ENCODE measurements around the gene AMPH. TPM values are rescaled to one million over a fixed set of nuclear protein-coding genes. Genes with fewer than 3 reads are reported as not detected.

AMPH gene
- total RNA-seq, 6 donors from 2014 or later = 0.61 to 25.1 (median 2.5) TPM

DNA sequence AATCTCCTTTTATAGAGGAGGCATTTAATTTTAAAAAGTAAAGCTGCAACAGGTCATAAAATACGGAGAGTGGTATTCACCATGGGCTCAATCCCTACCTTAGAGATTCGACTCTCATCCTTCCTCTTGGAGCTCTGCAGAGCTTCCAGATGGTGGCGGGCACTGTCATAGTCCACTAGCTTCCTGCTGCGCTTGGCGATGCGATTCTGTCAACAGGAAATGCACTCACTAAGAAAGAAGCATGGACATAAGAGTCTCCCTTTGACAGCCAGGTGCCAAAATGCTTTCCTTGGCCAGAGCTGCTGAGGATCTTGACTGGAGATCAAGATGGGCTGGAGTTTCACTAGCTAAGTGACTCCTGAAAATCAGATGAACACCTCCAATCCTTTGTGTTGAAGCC is 154.4 kb downstream of the AMPH start:
- Histone ChIP-seq H3K4me3 (no peak overlapping the region), H3K27ac (no peak overlapping the region), H3K27me3 (no peaks in the 10 kb centered on the region), H3K36me3 (no peaks in the 10 kb centered on the region), H3K9me3 (no peaks in the 10 kb centered on the region), H3K4me1 (no peaks in the 10 kb centered on the region)
- no peak for ATAC-seq (ENCODE audit: low FRiP score in 2 of 2)
- DNase-seq = no peak
- WGBS, 2 donors = 79 to 88% methylated on average over 6 of the region's 6 CpGs
- TF ChIP-seq, protein P1, sequence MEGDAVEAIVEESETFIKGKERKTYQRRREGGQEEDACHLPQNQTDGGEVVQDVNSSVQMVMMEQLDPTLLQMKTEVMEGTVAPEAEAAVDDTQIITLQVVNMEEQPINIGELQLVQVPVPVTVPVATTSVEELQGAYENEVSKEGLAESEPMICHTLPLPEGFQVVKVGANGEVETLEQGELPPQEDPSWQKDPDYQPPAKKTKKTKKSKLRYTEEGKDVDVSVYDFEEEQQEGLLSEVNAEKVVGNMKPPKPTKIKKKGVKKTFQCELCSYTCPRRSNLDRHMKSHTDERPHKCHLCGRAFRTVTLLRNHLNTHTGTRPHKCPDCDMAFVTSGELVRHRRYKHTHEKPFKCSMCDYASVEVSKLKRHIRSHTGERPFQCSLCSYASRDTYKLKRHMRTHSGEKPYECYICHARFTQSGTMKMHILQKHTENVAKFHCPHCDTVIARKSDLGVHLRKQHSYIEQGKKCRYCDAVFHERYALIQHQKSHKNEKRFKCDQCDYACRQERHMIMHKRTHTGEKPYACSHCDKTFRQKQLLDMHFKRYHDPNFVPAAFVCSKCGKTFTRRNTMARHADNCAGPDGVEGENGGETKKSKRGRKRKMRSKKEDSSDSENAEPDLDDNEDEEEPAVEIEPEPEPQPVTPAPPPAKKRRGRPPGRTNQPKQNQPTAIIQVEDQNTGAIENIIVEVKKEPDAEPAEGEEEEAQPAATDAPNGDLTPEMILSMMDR (IDR thresholded peaks at IDR 0.05) = no peak
- TF ChIP-seq POLR2A (IDR thresholded peaks at IDR 0.05) (no peak), POLR2AphosphoS5 (IDR thresholded peaks at IDR 0.05) (no peak), EP300 (IDR thresholded peaks at IDR 0.05) (no peak)

GRCh38 chr7:38465956-38466355 is 165.2 kb downstream of the AMPH start:
- Histone ChIP-seq H3K27me3 (no peaks in the 10 kb centered on the region), H3K27ac (no peak overlapping the region), H3K4me3 (no peak overlapping the region), H3K4me1 (no peaks in the 10 kb centered on the region), H3K36me3 (no peaks in the 10 kb centered on the region), H3K9me3 (no peaks in the 10 kb centered on the region)
- ATAC-seq (ENCODE audit: low FRiP score in 2 of 2) (no peak), DNase-seq (no peak)
- 80 to 87% methylated on average over 6 of the region's 6 CpGs for WGBS, 2 donors
- TF ChIP-seq EP300 (IDR thresholded peaks at IDR 0.05) (no peak), POLR2A (IDR thresholded peaks at IDR 0.05) (no peak), POLR2AphosphoS5 (IDR thresholded peaks at IDR 0.05) (no peak)
- TF ChIP-seq, protein P1 (IDR thresholded peaks at IDR 0.05) = no peak

- H3K27me3 ChIP-seq = no peaks in the 10 kb centered on the region
- H3K36me3 ChIP-seq = no peaks in the 10 kb centered on the region
- H3K4me3 ChIP-seq = no peak overlapping the region
- no peaks in the 10 kb centered on the region for H3K4me1 ChIP-seq
- TF ChIP-seq EP300 (IDR thresholded peaks at IDR 0.05) (no peak), POLR2AphosphoS5 (IDR thresholded peaks at IDR 0.05) (no peak), POLR2A (IDR thresholded peaks at IDR 0.05) (no peak)
- TF ChIP-seq, protein P1 (IDR thresholded peaks at IDR 0.05) = no peak
- H3K27ac ChIP-seq = no peak overlapping the region
- no peak for ATAC-seq (ENCODE audit: low FRiP score in 2 of 2)
- no peak for DNase-seq
- H3K9me3 ChIP-seq = no peaks in the 10 kb centered on the region
- 48 to 63% methylated on average over 8 of the region's 8 CpGs for WGBS, 2 donors
These were observed 167.6 kb downstream of the AMPH start for GRCh38 chr7:38463277-38464225.

DNA sequence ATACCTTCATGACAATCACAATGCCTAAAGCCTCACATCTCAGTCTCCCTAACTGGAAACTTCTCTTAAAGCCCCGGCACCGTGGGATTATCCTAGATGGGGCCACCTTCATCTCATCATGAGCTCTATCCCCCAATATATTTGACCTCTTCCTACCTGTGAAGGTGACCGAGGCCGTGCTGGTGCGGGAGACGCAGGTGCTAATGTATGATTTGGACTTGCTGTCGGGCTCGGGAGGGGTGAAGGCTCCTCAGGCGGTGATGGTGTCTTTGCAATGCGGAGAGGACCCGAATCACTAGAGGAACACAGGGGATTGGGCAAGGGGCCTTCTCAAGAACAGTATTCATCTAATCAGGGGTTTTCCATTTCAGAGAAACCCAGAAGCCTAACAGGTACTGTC is 168.4 kb downstream of the AMPH start:
- TF ChIP-seq, protein P1 (IDR thresholded peaks at IDR 0.05) = no peak
- TF ChIP-seq EP300 (IDR thresholded peaks at IDR 0.05) = no peak
- TF ChIP-seq POLR2A (IDR thresholded peaks at IDR 0.05) = no peak
- no peak for TF ChIP-seq POLR2AphosphoS5 (IDR thresholded peaks at IDR 0.05)
- no peak overlapping the region for H3K27ac ChIP-seq

More for the DNA sequence above, 168.4 kb downstream of the AMPH start:
- Histone ChIP-seq H3K9me3 (no peaks in the 10 kb centered on the region), H3K4me1 (no peaks in the 10 kb centered on the region), H3K4me3 (no peak overlapping the region), H3K27me3 (no peaks in the 10 kb centered on the region), H3K36me3 (no peaks in the 10 kb centered on the region)
- ATAC-seq (ENCODE audit: low FRiP score in 2 of 2) (no peak), DNase-seq (peak in 1 of 2 donors; percentile 6)
- WGBS, 2 donors = 96 to 98% methylated on average over 7 to 11 of the region's 11 CpGs

Measured in upper lobe of left lung (tissue), 6 donors.